Activated CD4-positive, alpha-beta T cell treated with anti-CD3 and anti-CD28 coated beads, Interleukin-2, amount 50 U/mL, for 1 hour (primary cell): ENCODE data around the gene SPR.

Experiments used
- DNase-seq: peaks from one replicate; pipeline ENCODE4 v3.0.0-alpha.2; 2020

Gene SPR

GRCh38 chr2:72933207-72933606 is 46.0 kb downstream of the SPR start:
- no peak for DNase-seq

- no peak for DNase-seq
Measured at GRCh38 chr2:72933646-72934151, 46.5 kb downstream of the SPR start.

- no peak for DNase-seq
Measured at GRCh38 chr2:72934683-72935610, 47.7 kb downstream of the SPR start.

GRCh38 chr2:72935611-72935957 is 48.4 kb downstream of the SPR start:
- no peak for DNase-seq

- no peak for DNase-seq
Measured at GRCh38 chr2:72936660-72937355, 49.6 kb downstream of the SPR start.

- DNase-seq: no peak
Measured at GRCh38 chr2:72937356-72937669, 50.1 kb downstream of the SPR start.

DNA sequence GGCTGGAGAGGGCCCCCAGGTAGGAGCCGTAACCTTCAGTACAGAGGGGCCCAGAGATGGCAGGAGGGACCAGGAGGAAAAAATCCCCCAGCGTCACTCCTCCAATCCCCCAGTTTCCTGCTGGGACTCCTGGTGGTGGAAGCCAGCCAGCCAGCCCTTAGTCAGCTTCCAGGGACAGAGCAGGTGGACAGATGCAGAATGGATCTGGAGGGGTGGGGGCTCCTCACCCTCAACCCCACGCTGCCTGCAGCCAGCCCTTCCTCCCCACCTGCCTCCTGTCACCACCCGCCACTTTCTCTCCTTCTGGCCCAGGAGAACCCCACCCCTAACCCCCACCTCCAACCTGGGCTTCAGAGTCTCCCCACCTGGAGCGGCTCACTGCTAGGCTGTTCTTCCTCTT is 51.2 kb downstream of the SPR start:
- DNase-seq: no peak

GRCh38 chr2:72940361-72940760 is 53.2 kb downstream of the SPR start:
- DNase-seq: no peak

- DNase-seq: no peak
Measured at GRCh38 chr2:72940786-72941185, 53.6 kb downstream of the SPR start.
